GM12891 (cell line): ENCODE measurements around the gene CC2D1B.
A peak's percentile ranks its signal among the peaks of the same experiment; 100 is the strongest.

Source experiments
- DNase-seq: peaks from one replicate; pipeline ENCODE4 v3.0.0; 2011; ENCODE audit warnings: low spot score; ENCODE audit not compliant: insufficient read length
- FAIRE-seq: peaks from 2 replicates; lab custom pipeline; 2011; peaks lifted over from hg19 to GRCh38; lab: Jason Lieb, UNC
- PAX5 ChIP-seq: IDR thresholded peaks from 2 replicates; pipeline ENCODE4 v1.6.1; 2011; ENCODE audit warnings: low read length, moderate library complexity, mild to moderate bottlenecking; ENCODE audit not compliant: insufficient read depth, severe bottlenecking
- POLR2A ChIP-seq: IDR thresholded peaks from 2 replicates; pipeline ENCODE4 v1.6.1; 2011; ENCODE audit warnings: low read depth, low read length, control low read depth
- POLR2AphosphoS5 ChIP-seq: IDR thresholded peaks from 2 replicates; pipeline ENCODE4 v1.6.1; 2011; ENCODE audit warnings: low read depth, low read length, control low read depth
- POU2F2 ChIP-seq: IDR thresholded peaks from 2 replicates; pipeline ENCODE4 v1.6.1; 2011; ENCODE audit warnings: low read depth, mild to moderate bottlenecking, control low read depth, low read length, moderate library complexity
- SPI1 ChIP-seq: IDR thresholded peaks from 2 replicates; pipeline ENCODE4 v1.6.1; 2011; ENCODE audit warnings: low read depth, low read length, control low read depth
- TAF1 ChIP-seq: IDR thresholded peaks from 2 replicates; pipeline ENCODE4 v1.6.1; 2011; ENCODE audit warnings: low read depth, low read length, control low read depth

The CC2D1B gene

GRCh38 chr1:52346653-52347052 is 19.4 kb downstream of the CC2D1B start:
- no peak for FAIRE-seq
- TF ChIP-seq TAF1 (no peak), POLR2A (no peak)
- DNase-seq, result no peak

DNA sequence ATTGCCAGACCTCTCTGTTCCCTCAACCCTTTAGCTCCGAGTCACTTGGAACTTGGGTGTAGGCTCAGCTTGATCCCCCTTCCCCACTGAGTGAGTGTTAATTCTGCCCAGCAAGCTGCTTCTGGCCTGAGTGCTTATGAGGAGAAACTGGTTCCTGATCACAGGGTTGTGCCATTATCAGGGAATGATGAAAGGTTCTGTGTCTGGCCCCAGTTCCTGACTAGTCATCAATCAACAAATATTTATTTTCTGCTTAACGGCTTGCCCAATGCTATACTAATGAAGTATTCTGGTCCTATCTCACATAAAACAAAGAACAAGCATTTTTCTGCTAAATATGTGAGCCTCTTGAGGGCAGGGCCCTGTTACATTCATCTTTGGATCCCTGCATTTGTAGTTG is 20.8 kb downstream of the CC2D1B start:
- TF ChIP-seq POLR2A (no peak), PAX5 (no peak)
- DNase-seq, result no peak
- FAIRE-seq, result no peak

- FAIRE-seq, result no peak
- no peak for DNase-seq
- no peak for TF ChIP-seq TAF1
- TF ChIP-seq PAX5, result no peak
- no peak for TF ChIP-seq SPI1
- no peak for TF ChIP-seq POLR2AphosphoS5
- no peak for TF ChIP-seq POU2F2
- no peak for TF ChIP-seq POLR2A
These were observed 22.0 kb downstream of the CC2D1B start for GRCh38 chr1:52343979-52344378.

DNA sequence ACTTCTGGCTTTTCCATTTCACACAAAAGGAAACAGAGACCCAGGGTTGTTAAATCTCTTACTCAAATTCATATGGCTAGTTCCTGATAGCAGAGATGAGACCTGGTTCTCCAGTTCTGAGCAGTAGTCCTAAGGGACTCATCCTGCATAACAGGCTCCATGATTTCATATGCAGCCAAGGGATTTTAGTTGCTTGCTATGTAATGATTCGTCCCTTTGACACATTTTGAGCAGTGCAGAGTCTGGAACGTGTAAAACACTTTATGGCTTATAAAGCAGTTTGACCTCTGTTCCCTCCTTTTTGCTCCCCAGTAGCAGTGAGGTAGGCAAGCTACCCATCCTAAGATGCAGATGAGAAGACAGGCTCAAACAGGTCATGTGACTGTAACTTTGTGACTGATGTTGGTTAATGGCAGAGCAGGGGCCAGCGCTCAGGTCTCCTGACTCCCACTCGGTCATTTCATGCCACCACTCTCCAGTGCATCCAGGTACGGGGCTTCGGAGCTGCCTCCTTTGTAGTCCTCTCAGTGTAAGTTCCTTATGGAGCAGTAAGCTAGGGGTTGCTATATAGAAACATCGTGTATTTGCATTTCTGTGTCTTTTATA is 24.2 kb downstream of the CC2D1B start:
- no peak for TF ChIP-seq PAX5
- no peak for TF ChIP-seq POLR2A
- FAIRE-seq (no peak), DNase-seq (no peak)

GRCh38 chr1:52337439-52337838 is 28.6 kb downstream of the CC2D1B start:
- no peak for TF ChIP-seq SPI1
- TF ChIP-seq POLR2A, result no peak
- TF ChIP-seq POLR2AphosphoS5, result no peak
- no peak for TF ChIP-seq TAF1
- TF ChIP-seq PAX5, result no peak
- no peak for TF ChIP-seq POU2F2
- DNase-seq (no peak), FAIRE-seq (no peak)

- DNase-seq (no peak), FAIRE-seq (peak; percentile 5)
- TF ChIP-seq POLR2A, result no peak
- TF ChIP-seq POU2F2, result no peak
- TF ChIP-seq TAF1, result no peak
- no peak for TF ChIP-seq POLR2AphosphoS5
- TF ChIP-seq PAX5, result no peak
- no peak for TF ChIP-seq SPI1
These were observed 31.0 kb downstream of the CC2D1B start for GRCh38 chr1:52334906-52335528.

- TF ChIP-seq POLR2A, result no peak
- TF ChIP-seq SPI1, result no peak
- no peak for TF ChIP-seq TAF1
- TF ChIP-seq POU2F2, result no peak
- no peak for TF ChIP-seq POLR2AphosphoS5
- TF ChIP-seq PAX5, result no peak
- FAIRE-seq (no peak), DNase-seq (no peak)
These were observed 33.6 kb downstream of the CC2D1B start for GRCh38 chr1:52332411-52332810.

- TF ChIP-seq POU2F2 (no peak), SPI1 (no peak), TAF1 (no peak), POLR2A (no peak), POLR2AphosphoS5 (no peak), PAX5 (no peak)
- FAIRE-seq (no peak), DNase-seq (no peak)
These were observed 37.4 kb downstream of the CC2D1B start for GRCh38 chr1:52328615-52329014.

DNA sequence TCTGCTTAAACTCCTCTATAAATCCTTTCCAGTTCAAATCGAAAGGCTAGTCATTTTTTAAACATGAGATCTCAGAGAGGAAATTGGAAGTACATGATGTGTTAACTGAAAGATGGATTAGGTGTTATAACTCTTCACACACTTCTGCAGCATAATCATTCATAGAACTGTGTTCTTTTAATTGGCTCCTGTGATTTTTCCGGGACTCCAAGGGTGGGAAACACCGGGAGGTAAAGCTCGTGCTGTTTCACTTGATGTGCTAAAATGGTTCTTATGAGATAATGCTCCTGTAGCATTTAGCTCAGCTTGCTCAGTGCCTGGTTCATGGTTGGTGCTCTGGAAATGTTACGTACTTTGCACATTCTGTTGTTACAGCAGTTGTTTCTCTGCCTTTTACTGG is 40.2 kb downstream of the CC2D1B start:
- no peak for DNase-seq
- TF ChIP-seq POLR2AphosphoS5 (no peak), POU2F2 (no peak), TAF1 (no peak), POLR2A (no peak), PAX5 (no peak), SPI1 (no peak)
- no peak for FAIRE-seq

DNA sequence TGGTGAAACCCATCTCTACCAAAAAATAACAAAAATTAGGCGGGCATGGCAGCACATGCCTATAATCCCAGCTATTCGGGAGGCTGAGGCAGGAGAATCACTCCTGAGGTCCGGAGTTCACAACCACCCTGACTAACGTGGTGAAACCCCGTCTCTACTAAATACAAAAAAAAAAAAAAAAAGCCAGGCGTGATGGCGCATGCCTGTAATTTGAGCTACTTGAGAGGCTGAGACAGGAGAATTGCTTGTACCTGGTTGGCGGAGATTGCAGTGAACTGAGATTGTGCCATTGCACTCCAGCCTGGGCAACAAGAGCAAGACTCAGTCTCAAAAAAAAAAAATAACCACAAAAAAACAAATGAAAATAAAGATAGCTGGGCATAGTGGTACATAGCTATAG is 42.3 kb downstream of the CC2D1B start:
- DNase-seq (no peak), FAIRE-seq (no peak)
- TF ChIP-seq POU2F2 (no peak), PAX5 (no peak), POLR2A (no peak), TAF1 (no peak)

DNA sequence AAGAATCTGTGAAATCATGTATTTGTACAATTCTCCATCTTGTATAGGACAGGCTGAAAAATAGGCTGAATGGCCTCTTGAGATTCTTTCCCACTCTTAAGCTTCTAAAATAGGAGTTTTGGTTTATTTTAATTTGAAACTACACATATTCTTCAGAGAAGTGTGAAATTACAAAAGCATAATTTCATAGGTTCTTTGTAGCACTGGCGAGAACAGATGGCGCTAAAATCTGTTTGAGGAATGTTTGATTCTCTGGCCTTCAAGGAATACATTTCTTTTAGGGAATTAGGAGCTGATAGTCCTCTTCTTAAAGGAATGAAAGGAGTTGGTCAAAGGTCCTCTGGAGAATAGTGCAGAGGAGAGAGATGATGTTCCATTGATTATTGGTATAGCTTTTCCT is 44.9 kb downstream of the CC2D1B start:
- FAIRE-seq (no peak), DNase-seq (no peak)
- no peak for TF ChIP-seq SPI1
